Caco-2 (cell line): Measurements from ENCODE around the gene TDRD9. TPM values are rescaled to one million over a fixed set of nuclear protein-coding genes. Genes with fewer than 3 reads are reported as not detected.
A peak's percentile ranks its signal among the peaks of the same experiment; 100 is the strongest.

ENCODE experiments used
- BruUV-seq: library from RNA; stranded (reverse); fragments of 400-500 nt; replicated peaks from 2 replicates; lab custom pipeline; 2021; lab: Mats Ljungman, UMichigan
- CTCF ChIA-PET: fragments of 300-600 bp; sonication (Branson Sonifier 250); formaldehyde crosslinking; loops from one replicate; lab custom pipeline; 2022; ENCODE audit warnings: antibody characterized with exemption; lab: Charles Lee
- POLR2A ChIA-PET: fragments of 300-600 bp; sonication (Branson Sonifier 250); formaldehyde crosslinking; loops from one replicate; lab custom pipeline; 2022; ENCODE audit warnings: antibody characterized with exemption; lab: Charles Lee
- DNase-seq, 2 experiments: peaks; one replicate each; pipeline versions ENCODE4 v3.0.0 to v3.0.0-alpha.2; 2020 to 2022
- H3K27me3 ChIP-seq: replicated peaks from 2 replicates; pipeline ENCODE4 v1.6.0; 2011; ENCODE audit warnings: low read length; ENCODE audit not compliant: control insufficient read depth, insufficient read depth
- H3K36me3 ChIP-seq: 2 replicates; pipeline ENCODE4 v1.5.1; 2011; ENCODE audit warnings: low read length; ENCODE audit not compliant: control insufficient read depth, insufficient read depth
- H3K4me1 ChIP-seq: fragments of 250-450 bp; sonication (Bioruptor Pico); 2 replicates; pipeline ENCODE4 v1.5.1; 2020; ENCODE audit warnings: mild to moderate bottlenecking
- H3K4me3 ChIP-seq: 2 replicates; pipeline ENCODE4 v1.5.1; 2011; ENCODE audit warnings: low read depth, mild to moderate bottlenecking, control low read depth, low read length
- H3K9me3 ChIP-seq: fragments of 250-450 bp; sonication (Bioruptor Pico); 2 replicates; pipeline ENCODE4 v1.5.1; 2020; ENCODE audit warnings: mild to moderate bottlenecking, moderate library complexity
- H3K27ac Mint-ChIP-seq: one replicate; pipeline ENCODE4 v1.8.0; 2022; ENCODE audit warnings: mixed read lengths; ENCODE audit not compliant: unreplicated experiment
- H3K27me3 Mint-ChIP-seq: one replicate; pipeline ENCODE4 v1.8.0; 2022; ENCODE audit warnings: mixed read lengths; ENCODE audit not compliant: insufficient read depth, unreplicated experiment
- H3K36me3 Mint-ChIP-seq: one replicate; pipeline ENCODE4 v1.8.0; 2022; ENCODE audit warnings: mild to moderate bottlenecking, mixed read lengths; ENCODE audit not compliant: insufficient read depth, unreplicated experiment
- H3K4me1 Mint-ChIP-seq: one replicate; pipeline ENCODE4 v1.8.0; 2022; ENCODE audit warnings: low read depth, mixed read lengths; ENCODE audit not compliant: unreplicated experiment
- H3K4me3 Mint-ChIP-seq: one replicate; pipeline ENCODE4 v1.8.0; 2022; ENCODE audit warnings: mild to moderate bottlenecking, moderate library complexity, mixed read lengths; ENCODE audit not compliant: unreplicated experiment
- H3K9me3 Mint-ChIP-seq: one replicate; pipeline ENCODE4 v1.8.0; 2022; ENCODE audit warnings: mixed read lengths; ENCODE audit not compliant: unreplicated experiment
- CTCF ChIP-seq, 2 experiments: fragments of 200-600 bp in 1 of 2; IDR thresholded peaks; 1 replicate in 1 of 2; 2 replicates in 1 of 2; pipeline versions ENCODE4 v1.5.1 to v1.8.0; 2011 to 2022; ENCODE audit warnings: antibody characterized with exemption in 1 of 2, control low read depth in 1 of 2, inconsistent platforms in 1 of 2, low read depth in 1 of 2, low read length in 1 of 2, mild to moderate bottlenecking in 1 of 2, moderate library complexity in 1 of 2; ENCODE audit not compliant: insufficient read depth in 1 of 2, severe bottlenecking in 1 of 2, unreplicated experiment in 1 of 2
- intact Hi-C: fragments of 100-400 bp; cut with micrococcal nuclease; formaldehyde crosslinking; loops from one replicate; pipeline ENCODE4 v1.10.0; 2022; ENCODE audit not compliant: unreplicated experiment
- total RNA-seq: library from RNA; stranded (reverse); gene quantifications from 2 replicates; pipeline ENCODE4 v1.2.3, GENCODE V29; 2022

Gene TDRD9
- total RNA-seq, 1 experiment from 2014 or later: not detected

- H3K27me3 ChIP-seq: no peaks in the 10 kb centered on the region
- H3K36me3 Mint-ChIP-seq: no peaks in the 10 kb centered on the region
- no peak overlapping the region for H3K4me3 Mint-ChIP-seq
- no peaks in the 10 kb centered on the region for H3K36me3 ChIP-seq
- H3K27me3 Mint-ChIP-seq: no peaks in the 10 kb centered on the region
- intact Hi-C loops: no loop called here
- DNase-seq: no peak
- ChIA-PET CTCF (no interaction called here), POLR2A (no interaction called here)
- H3K9me3 ChIP-seq: no peaks in the 10 kb centered on the region
- no peaks in the 10 kb centered on the region for H3K4me1 Mint-ChIP-seq
- no TSS peak for BruUV-seq
- H3K4me1 ChIP-seq: no peaks in the 10 kb centered on the region
- no peak overlapping the region for H3K4me3 ChIP-seq
- no peak for TF ChIP-seq CTCF (IDR thresholded peaks at IDR 0.05; ENCODE audit: insufficient read depth in 1 of 2, low read depth in 1 of 2, low read length in 1 of 2, severe bottlenecking in 1 of 2, unreplicated experiment in 1 of 2)
- no peak overlapping the region for H3K27ac Mint-ChIP-seq
- peaks cover 11% of the 10 kb centered on the region for H3K9me3 Mint-ChIP-seq
Measured at GRCh38 chr14:103898204-103898603, 30.1 kb upstream of the TDRD9 start.

GRCh38 chr14:103898711-103899110, 29.5 kb upstream of the TDRD9 start:
- Histone ChIP-seq H3K36me3 (no peaks in the 10 kb centered on the region), H3K9me3 (no peaks in the 10 kb centered on the region), H3K27me3 (no peaks in the 10 kb centered on the region), H3K4me1 (no peaks in the 10 kb centered on the region), H3K4me3 (no peak overlapping the region)
- Mint-ChIP-seq H3K4me3 (no peak overlapping the region), H3K27ac (no peak overlapping the region), H3K36me3 (no peaks in the 10 kb centered on the region), H3K9me3 (peaks cover 11% of the 10 kb centered on the region), H3K27me3 (no peaks in the 10 kb centered on the region), H3K4me1 (no peaks in the 10 kb centered on the region)
- ChIA-PET POLR2A (no interaction called here), CTCF (no interaction called here)
- no peak for TF ChIP-seq CTCF (IDR thresholded peaks at IDR 0.05; ENCODE audit: insufficient read depth in 1 of 2, low read depth in 1 of 2, low read length in 1 of 2, severe bottlenecking in 1 of 2, unreplicated experiment in 1 of 2)
- intact Hi-C loops: no loop called here
- no peak for DNase-seq
- no TSS peak for BruUV-seq

GRCh38 chr14:103899316-103899715, 28.9 kb upstream of the TDRD9 start:
- Mint-ChIP-seq H3K4me1 (no peaks in the 10 kb centered on the region), H3K27ac (no peak overlapping the region), H3K27me3 (no peaks in the 10 kb centered on the region), H3K9me3 (peaks cover 11% of the 10 kb centered on the region), H3K4me3 (no peak overlapping the region), H3K36me3 (no peaks in the 10 kb centered on the region)
- no peaks in the 10 kb centered on the region for H3K9me3 ChIP-seq
- no TSS peak for BruUV-seq
- intact Hi-C loops: no loop called here
- POLR2A ChIA-PET: no interaction called here
- no peaks in the 10 kb centered on the region for H3K36me3 ChIP-seq
- no peak overlapping the region for H3K4me3 ChIP-seq
- no peaks in the 10 kb centered on the region for H3K4me1 ChIP-seq
- CTCF ChIA-PET: interaction anchor here (0.6 to 1.3 kb wide), 2 partner anchors 21 to 91 kb away, joined by 4 to 7 read pairs; no protein-coding TSS in a partner anchor
- TF ChIP-seq CTCF (IDR thresholded peaks at IDR 0.05; ENCODE audit: insufficient read depth in 1 of 2, low read depth in 1 of 2, low read length in 1 of 2, severe bottlenecking in 1 of 2, unreplicated experiment in 1 of 2): peak in 1 of 2 experiments; percentile 10
- no peak for DNase-seq
- no peaks in the 10 kb centered on the region for H3K27me3 ChIP-seq
